HAP-1 (cell line): ENCODE results near the gene MALAT1.
"Not testable (repeated sequence)": the region's sequence is repeated elsewhere in the genome, so short reads cannot be mapped to it uniquely, and the experiment has no call there.

Source experiments
- DNase-seq, 2 experiments: peaks; one replicate each; pipeline ENCODE4 v3.0.0-alpha.2; 2016 to 2020; ENCODE audit warnings: low spot score in 2 of 2
- H3K27me3 ChIP-seq: fragments of 250-450 bp; sonication (Bioruptor Pico); 2 replicates; pipeline ENCODE4 v1.5.1; 2020; ENCODE audit warnings: low read depth, mild to moderate bottlenecking, moderate library complexity
- H3K36me3 ChIP-seq: fragments of 250-450 bp; sonication (Bioruptor Pico); replicated peaks from 2 replicates; pipeline ENCODE4 v1.5.1; 2020; ENCODE audit warnings: mild to moderate bottlenecking
- H3K4me1 ChIP-seq: fragments of 250-450 bp; sonication (Bioruptor Pico); 2 replicates; pipeline ENCODE4 v1.5.1; 2020; ENCODE audit warnings: mild to moderate bottlenecking
- H3K4me3 ChIP-seq: fragments of 250-450 bp; sonication (Bioruptor Pico); 2 replicates; pipeline ENCODE4 v1.5.1; 2020; ENCODE audit warnings: mild to moderate bottlenecking, moderate library complexity
- H3K9me3 ChIP-seq: fragments of 250-450 bp; sonication (Bioruptor Pico); 2 replicates; pipeline ENCODE4 v1.5.1; 2020; ENCODE audit warnings: mild to moderate bottlenecking, moderate library complexity
- in situ Hi-C: fragments of 300-500 bp; cut with MboI; formaldehyde crosslinking; loops from 3 replicates; pipeline ENCODE4 v1.14.3; 2020; ENCODE audit warnings: low sequenced_read_pairs, inconsistent platforms, mixed read lengths

MALAT1 gene

GRCh38 chr11:65498977-65499712 lies at the start of gene MALAT1:
Gene MALAT1, plus strand, starts transcription at chr11:65499045.
- in situ Hi-C loops: no loop called here
- Histone ChIP-seq H3K36me3 (peaks cover 52% of the 10 kb centered on the region), H3K4me3 (peak within 1 kb of the TSS; percentile 60), H3K9me3 (no peaks in the 10 kb centered on the region), H3K4me1 (peaks cover 17% of the 10 kb centered on the region), H3K27me3 (no peaks in the 10 kb centered on the region)
- DNase-seq: peak; percentile 84 to 92

- H3K36me3 ChIP-seq, H3K4me3 ChIP-seq, in situ Hi-C loops, DNase-seq, H3K9me3 ChIP-seq, H3K27me3 ChIP-seq: not testable (repeated sequence)
- peaks cover 20% of the 10 kb centered on the region for H3K4me1 ChIP-seq
Measured at GRCh38 chr11:65451301-65451700, 47.5 kb upstream of the MALAT1 start.

DNA sequence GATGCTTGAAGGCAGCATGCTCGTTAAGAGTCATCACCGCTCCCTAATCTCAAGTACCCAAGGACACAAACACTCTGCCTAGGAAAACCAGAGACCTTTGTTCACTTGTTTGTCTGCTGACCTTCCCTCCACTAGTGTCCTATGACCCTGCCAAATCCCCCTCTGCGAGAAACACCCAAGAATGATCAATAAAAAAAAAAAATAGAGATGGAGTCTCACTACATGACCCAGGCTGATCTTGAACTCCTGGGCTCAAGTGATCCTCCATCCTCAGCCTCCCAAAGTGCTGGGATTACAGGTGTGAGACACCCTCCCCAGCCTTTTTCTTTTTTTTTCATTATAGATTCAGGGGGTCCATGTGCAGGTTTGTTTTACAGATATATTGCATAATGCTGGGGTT lies 46.6 kb upstream of the MALAT1 start:
- in situ Hi-C loops, H3K27me3 ChIP-seq, H3K4me3 ChIP-seq, H3K36me3 ChIP-seq, H3K9me3 ChIP-seq, DNase-seq: not testable (repeated sequence)
- peaks cover 20% of the 10 kb centered on the region for H3K4me1 ChIP-seq

- Histone ChIP-seq H3K36me3 (no peaks in the 10 kb centered on the region), H3K9me3 (no peaks in the 10 kb centered on the region), H3K4me1 (peaks cover 20% of the 10 kb centered on the region), H3K4me3 (no peak overlapping the region), H3K27me3 (no peaks in the 10 kb centered on the region)
- DNase-seq: peak; percentile 34 to 64
- in situ Hi-C loops: no loop called here
Measured at GRCh38 chr11:65452806-65453490, 45.9 kb upstream of the MALAT1 start.

GRCh38 chr11:65454311-65454695 lies 44.5 kb upstream of the MALAT1 start:
- H3K9me3 ChIP-seq: no peaks in the 10 kb centered on the region
- H3K4me3 ChIP-seq: peak overlapping the region; percentile 32
- no peak for DNase-seq

DNA sequence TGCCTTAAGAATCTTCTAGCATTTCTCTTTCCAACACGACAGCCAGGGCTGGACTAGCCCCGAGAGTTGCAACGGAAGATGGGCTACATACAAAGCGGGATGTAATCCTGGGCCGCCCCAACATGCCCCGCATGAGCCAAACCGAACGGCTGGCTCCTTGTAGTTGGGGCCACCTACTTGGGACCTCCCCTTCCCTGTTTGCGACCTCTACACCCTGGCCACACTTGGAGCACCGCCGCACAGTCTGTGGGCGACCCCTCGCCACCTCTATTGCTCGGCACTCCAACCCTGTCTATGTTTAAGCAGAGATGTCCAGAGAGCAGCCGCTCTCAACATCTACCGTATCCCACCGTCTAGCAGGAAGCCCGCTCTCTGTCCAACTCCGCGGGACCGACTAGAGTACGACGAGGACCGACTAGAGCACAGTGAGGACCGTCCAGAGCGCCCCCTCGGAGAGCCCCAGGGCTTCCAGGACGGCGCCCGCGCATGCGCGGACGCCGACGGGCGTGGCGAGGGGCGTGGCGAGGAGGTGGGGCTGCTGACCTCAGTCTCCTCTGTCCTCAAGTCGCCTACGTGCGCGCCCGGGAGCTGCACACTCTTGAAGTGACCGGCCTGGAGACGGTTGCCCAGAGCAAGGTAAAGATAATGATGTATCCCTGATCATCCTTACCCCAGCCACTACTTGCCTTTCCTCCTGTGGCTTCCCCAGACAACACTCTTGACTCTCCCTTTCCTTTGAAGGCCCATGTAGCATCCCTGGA lies 44.0 kb upstream of the MALAT1 start:
- Histone ChIP-seq H3K27me3 (no peaks in the 10 kb centered on the region), H3K4me3 (peak overlapping the region; percentile 32)

More at GRCh38 chr11:65454311-65454695, 44.5 kb upstream of the MALAT1 start:
- Histone ChIP-seq H3K4me1 (peaks cover 20% of the 10 kb centered on the region), H3K36me3 (no peaks in the 10 kb centered on the region), H3K27me3 (no peaks in the 10 kb centered on the region)
- in situ Hi-C loops: no loop called here

GRCh38 chr11:65456418-65456817 lies 42.4 kb upstream of the MALAT1 start:
- H3K4me3 ChIP-seq: no peak overlapping the region
- DNase-seq: no peak

More for the DNA sequence above, 44.0 kb upstream of the MALAT1 start:
- in situ Hi-C loops: no loop called here
- H3K9me3 ChIP-seq: no peaks in the 10 kb centered on the region
- no peaks in the 10 kb centered on the region for H3K36me3 ChIP-seq
- peak; percentile 76 to 92 for DNase-seq
- H3K4me1 ChIP-seq: peaks cover 20% of the 10 kb centered on the region

DNA sequence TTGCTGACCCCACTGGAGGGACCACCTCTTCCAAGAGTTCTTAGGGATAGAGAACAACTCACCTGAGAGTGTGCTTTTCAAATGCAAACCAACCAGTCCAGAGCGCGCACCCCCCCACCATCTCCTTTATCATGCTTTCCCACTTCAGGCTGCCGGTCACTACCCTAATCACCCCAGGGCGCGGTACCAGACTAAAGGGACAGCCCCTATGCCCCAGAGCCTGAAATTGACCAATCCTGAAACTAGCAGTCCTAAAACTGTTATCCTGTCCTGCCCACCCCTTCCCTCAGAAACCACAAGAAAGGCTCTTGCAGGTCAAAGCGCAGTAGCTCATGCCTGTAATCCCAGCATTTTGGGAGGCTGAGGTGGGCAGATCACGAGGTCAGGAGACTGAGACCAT lies 39.3 kb upstream of the MALAT1 start:
- H3K27me3 ChIP-seq: no peaks in the 10 kb centered on the region
- in situ Hi-C loops: no loop called here

More at GRCh38 chr11:65456418-65456817, 42.4 kb upstream of the MALAT1 start:
- Histone ChIP-seq H3K27me3 (no peaks in the 10 kb centered on the region), H3K36me3 (no peaks in the 10 kb centered on the region), H3K9me3 (no peaks in the 10 kb centered on the region), H3K4me1 (peaks cover 20% of the 10 kb centered on the region)
- in situ Hi-C loops: no loop called here

DNA sequence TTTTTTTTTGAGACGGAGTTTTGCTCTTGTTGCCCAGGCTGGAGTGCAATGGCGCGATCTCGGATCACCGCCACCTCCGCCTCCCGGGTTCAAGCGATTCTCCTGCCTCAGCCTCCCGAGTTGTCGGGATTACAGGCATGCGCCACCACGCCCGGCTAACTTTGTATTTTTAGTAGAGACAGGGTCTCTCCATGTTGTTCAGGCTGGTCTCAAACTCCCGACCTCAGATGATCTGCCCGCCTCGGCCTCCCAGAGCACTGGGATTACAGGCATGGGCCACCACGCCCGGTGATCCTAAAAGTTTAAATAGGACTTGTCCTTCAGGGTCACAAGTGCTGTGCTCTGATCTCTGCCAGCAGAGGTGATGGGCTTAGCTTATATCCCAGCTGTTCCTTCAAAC lies 33.4 kb upstream of the MALAT1 start:
- H3K9me3 ChIP-seq, H3K36me3 ChIP-seq, H3K4me3 ChIP-seq, in situ Hi-C loops, DNase-seq, H3K27me3 ChIP-seq, H3K4me1 ChIP-seq: not testable (repeated sequence)

More for the DNA sequence above, 39.3 kb upstream of the MALAT1 start:
- no peaks in the 10 kb centered on the region for H3K36me3 ChIP-seq
- H3K4me1 ChIP-seq: peaks cover 7% of the 10 kb centered on the region
- no peaks in the 10 kb centered on the region for H3K9me3 ChIP-seq
- DNase-seq: no peak
- H3K4me3 ChIP-seq: no peak overlapping the region

- DNase-seq, in situ Hi-C loops, H3K27me3 ChIP-seq, H3K9me3 ChIP-seq, H3K4me3 ChIP-seq, H3K4me1 ChIP-seq, H3K36me3 ChIP-seq: not testable (repeated sequence)
Measured at GRCh38 chr11:65467306-65467705, 31.5 kb upstream of the MALAT1 start.

DNA sequence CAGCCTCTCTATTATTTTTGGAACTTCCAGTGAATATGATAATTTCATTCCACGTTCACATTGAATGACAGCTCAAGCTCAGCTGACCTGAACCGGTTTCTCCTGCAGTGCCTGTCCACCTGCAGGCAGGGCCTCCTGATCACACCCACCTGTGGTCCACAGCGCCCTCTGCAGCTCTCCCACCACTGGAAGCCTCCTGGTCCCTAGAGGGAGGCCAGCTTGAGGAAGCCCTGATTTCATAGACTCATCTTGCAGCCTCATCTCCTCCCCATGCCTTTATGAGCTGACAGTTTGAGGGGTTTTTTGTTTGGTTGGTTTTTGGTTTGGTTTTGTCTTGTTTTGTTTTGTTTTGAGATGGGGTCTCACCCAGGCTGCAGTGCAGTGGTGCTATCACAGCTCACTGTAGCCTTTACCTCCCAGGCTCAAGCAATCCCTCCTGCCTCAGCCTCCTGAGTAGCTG lies 29.9 kb upstream of the MALAT1 start:
- H3K4me3 ChIP-seq: no peak overlapping the region
- in situ Hi-C loops: no loop called here
- no peaks in the 10 kb centered on the region for H3K36me3 ChIP-seq
- DNase-seq: peak in 1 of 2 experiments; percentile 75
- H3K27me3 ChIP-seq: no peaks in the 10 kb centered on the region
- no peaks in the 10 kb centered on the region for H3K9me3 ChIP-seq
- peaks cover 10% of the 10 kb centered on the region for H3K4me1 ChIP-seq

DNA sequence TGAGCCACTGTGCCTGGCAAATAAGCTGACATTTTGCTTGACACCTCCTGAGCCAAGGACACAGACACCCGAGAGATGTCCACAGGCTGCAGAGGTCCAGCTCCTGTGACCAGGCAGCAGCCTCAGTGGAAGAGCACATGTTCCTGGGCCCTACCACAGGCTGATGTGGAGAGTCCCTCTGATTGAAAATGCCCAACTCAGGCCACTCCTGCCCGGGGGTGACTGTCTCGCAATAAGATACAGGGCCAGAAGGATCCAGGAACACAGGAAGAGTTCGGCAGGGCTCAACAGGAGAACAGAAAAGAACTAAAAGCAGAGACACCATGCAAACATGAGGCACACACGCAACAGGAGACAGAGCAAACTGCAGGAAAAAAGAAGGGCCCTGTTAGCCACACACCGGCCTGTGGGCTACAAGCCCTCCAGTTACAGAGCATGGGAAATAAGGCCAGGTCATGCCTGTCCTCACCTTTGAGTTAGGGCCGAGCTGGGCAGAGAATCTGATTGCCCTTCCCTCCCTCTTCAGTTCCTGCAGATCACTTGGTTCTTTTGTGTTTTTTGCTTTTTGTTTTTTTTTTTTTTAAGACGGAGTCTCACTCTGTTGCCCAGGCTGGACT lies 28.3 kb upstream of the MALAT1 start:
- in situ Hi-C loops: no loop called here
- Histone ChIP-seq H3K4me3 (no peak overlapping the region), H3K4me1 (peaks cover 10% of the 10 kb centered on the region), H3K27me3 (no peaks in the 10 kb centered on the region), H3K9me3 (no peaks in the 10 kb centered on the region), H3K36me3 (peaks cover 4% of the 10 kb centered on the region; the same call in 1 of the 2 replicates)
- DNase-seq: no peak

GRCh38 chr11:65471447-65471891 lies 27.4 kb upstream of the MALAT1 start:
- Histone ChIP-seq H3K4me1 (peaks cover 16% of the 10 kb centered on the region), H3K9me3 (no peaks in the 10 kb centered on the region), H3K4me3 (no peak overlapping the region), H3K27me3 (no peaks in the 10 kb centered on the region), H3K36me3 (peaks cover 4% of the 10 kb centered on the region; the same call in 1 of the 2 replicates)
- in situ Hi-C loops: no loop called here
- DNase-seq: peak; percentile 52 to 80
